ENCODE measurements around the gene SSH3.

SSH3 gene

DNA sequence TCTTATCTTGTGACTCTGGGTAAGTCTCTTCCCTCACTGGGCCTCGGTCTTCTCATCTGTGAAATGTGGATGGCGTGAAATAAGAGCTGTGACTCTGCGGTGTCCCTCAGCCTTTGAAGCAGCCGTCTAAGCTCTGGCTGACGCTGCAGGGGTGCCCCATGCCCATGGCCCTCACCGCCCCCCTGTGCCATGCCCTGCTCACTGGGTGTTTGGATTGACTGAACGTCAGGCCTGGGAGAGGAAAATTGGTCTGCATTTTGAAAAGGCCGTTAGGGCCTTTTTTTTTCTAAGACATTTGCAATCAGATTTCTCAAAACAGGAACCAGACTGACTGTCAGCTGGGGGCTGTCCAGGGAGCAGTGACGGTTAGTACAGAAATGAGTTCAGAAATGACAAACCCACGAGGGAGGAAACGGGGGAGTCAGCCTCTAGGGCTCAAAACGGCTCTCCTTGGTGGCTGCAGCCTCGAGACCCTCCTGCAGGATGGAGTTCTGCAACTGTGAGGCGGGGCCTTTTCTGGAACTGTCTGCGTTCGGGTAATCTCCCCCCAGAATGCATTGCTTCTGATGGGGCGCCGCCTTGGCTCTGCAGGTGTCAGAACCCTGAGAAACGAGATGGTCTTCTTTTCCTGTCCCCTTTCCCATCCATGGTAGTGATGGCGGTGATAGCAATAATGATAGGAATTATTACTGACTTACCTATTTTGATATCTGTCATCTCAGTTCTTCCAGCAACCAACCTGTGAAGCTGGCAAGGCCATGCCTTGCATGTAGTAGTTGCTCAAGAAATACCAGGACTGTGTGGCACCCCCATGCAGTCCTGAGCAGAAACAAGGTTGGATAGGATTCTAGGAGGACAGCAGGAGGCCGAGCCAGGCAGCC lies 35.0 kb upstream of the SSH3 start:
- DNase-seq = no peak

- DNase-seq = no peak
Observed at GRCh38 chr11:67268962-67269268, 34.4 kb upstream of the SSH3 start.

DNA sequence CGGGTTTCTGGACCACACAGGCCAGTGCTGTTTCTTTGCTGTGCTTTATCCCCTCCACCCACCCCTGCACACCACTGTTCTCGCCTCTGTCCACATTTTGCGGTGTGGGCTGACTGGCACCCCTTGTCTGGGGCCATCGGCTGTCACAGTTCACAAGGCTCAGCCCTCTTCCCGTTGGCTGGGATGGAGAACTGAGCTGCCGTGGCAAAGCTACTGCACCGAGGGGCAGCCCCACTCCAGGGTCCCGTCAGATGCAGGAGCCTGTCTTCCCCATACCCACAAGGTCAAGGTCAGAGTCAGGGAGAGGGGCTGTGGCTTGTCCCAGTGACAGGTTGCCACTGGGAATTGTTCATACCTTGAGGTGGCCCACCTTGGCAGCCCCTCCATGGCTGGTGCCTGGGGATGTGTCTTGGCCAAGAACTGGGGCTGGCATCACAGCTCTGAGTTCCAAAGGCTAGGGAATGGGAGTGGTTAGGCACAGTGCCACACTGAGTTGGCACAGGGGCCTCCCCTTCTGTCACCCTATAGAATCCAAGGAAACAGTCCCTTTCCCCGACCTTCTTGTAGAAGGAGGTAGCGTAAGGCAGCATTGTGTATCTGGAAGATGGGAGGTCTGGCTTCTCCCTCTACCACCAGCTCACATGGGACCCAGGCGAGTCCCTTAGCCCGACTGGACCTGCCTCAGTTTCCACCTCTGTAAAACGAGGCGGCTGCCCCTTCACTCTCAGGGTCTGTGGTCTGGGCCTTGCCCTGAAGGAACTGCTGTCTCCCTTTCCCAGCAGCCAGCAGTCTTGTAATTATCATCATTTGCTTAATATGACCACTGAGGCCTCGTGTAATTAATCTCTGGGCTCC lies 33.7 kb upstream of the SSH3 start:
- DNase-seq = no peak

GRCh38 chr11:67270256-67271204 lies 32.8 kb upstream of the SSH3 start:
- DNase-seq = peak; percentile 65

GRCh38 chr11:67271205-67271540 lies 32.2 kb upstream of the SSH3 start:
- DNase-seq = no peak

GRCh38 chr11:67271541-67272284 lies 31.6 kb upstream of the SSH3 start:
- DNase-seq = peak; percentile 43

DNA sequence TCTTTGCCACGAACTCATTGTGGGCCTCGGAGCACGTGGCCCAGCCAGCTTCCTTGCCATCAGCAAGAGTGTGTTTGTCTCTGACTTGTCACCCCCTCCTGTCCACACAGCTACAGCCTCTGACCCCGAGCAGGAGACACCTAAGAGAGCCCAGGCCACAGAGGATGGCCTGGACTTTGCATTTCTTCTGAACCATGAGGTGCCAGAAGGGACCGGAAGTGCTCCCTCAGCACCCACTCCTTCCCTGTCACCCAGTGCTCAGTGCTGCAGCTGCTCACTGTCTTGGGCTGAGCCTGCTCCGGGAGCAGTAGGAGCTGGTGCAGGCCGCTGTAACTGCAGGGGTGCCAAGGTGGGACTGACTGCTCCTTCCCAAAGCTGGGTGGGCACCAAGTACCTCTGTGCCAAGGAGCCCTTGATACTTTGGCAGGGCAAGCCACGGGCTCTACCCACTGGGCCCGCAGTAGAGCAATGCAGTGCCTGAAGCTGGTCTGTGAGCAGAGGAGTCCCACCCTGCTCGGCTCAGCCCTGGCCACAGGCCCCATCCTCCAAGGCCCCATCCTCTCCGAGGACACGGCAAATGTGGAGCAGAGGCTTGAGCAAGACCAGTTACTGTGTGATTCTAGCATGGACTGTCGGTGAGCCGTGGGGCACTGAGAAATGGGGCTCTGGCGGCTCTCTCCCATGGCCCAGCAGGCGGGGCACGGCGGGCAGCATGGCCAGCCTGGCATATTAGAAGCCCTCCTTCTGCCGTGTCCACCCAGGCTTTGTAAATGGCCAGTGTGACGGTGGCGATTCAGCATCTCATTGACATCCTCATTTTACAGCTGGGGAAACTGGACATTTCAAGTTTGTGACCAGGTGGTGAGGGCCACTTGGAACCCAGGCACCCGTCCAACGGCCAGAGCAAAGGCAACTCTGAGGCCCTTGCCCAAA lies 30.7 kb upstream of the SSH3 start:
- DNase-seq = no peak

- DNase-seq = no peak
Observed at GRCh38 chr11:67273260-67273990, 29.9 kb upstream of the SSH3 start.

GRCh38 chr11:67274768-67275605 lies 28.3 kb upstream of the SSH3 start:
- no peak for DNase-seq

DNA sequence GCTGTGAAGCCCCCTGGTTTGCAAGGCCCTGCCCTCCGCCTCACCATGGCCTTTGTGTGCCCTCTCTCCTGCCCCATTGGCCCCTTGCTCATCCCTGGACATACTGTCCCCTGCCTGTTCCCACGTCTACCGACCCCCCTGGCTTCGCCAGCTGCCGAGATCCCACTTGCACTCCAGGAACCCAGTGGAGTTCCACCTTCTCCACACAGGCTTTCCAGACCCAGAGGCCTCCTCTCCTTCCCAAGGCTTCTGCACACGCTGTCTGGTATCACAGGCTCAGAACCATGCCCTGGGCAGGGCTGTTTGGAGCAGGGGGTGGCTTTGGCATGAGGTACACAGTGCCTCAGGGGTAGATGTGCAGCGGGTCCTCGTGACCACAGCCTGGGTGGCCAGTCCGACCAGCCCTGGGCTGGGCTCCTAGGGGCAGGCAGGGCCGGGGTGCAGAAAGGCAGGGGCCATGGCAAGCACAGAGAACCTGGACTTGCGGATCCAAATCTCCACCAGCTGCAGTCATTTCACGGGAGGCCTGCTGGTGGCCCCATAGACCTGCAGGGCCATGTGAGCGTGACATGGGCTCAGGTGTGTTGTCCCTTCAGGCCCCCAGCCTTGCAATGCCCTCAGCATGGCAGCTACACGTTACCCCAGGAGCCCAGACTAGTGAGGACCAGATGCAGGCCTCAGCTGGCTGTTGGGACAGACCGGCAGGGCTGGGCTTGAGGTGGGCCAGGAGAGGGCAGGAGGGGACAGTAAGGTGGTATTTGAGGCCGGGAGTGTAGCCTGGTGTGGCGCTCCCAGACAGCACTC lies 27.5 kb upstream of the SSH3 start:
- no peak for DNase-seq

- DNase-seq = peak; percentile 39
Observed at GRCh38 chr11:67276781-67277230, 26.5 kb upstream of the SSH3 start.

GRCh38 chr11:67277231-67277961 lies 25.9 kb upstream of the SSH3 start:
- DNase-seq = peak; percentile 61

DNA sequence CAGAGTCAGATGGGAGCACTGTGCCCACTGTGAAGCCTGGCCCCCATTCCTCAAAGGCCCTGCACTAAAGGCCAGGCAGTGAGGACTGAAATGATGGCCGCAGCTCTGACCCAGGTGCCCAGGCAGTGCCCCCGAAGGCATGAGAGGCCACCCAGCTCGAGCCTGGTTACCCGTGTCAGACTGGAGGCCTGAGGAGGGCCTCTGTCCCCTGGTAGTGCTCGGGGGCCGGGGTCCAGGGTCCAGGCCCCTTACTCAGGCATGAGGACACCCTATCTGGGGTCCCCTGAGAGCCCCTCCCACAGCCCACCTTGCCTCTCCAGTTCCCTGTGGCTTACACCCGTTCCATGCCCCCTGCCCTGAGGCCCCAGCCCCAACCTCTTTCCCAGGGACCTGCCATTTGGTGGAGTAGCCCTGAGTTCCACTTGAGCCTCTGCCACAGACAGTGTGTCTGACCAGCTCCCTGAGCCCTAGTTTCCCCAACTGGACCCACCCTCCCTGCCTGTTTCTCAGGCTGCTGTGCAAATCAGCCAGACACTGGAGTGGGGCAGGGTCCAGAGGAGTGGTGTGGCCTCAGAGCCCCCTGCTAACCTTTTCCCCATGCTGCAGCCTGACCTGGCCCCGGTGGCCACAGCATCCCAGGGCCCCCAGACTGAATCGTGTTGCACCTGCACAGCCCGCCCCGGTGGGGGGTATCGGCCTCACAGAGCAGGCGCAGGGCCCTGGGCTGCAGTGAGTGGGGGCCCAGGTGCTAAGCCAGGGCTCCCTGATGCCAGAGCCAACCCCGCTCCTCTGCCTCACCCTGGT lies 25.0 kb upstream of the SSH3 start:
- no peak for DNase-seq

DNA sequence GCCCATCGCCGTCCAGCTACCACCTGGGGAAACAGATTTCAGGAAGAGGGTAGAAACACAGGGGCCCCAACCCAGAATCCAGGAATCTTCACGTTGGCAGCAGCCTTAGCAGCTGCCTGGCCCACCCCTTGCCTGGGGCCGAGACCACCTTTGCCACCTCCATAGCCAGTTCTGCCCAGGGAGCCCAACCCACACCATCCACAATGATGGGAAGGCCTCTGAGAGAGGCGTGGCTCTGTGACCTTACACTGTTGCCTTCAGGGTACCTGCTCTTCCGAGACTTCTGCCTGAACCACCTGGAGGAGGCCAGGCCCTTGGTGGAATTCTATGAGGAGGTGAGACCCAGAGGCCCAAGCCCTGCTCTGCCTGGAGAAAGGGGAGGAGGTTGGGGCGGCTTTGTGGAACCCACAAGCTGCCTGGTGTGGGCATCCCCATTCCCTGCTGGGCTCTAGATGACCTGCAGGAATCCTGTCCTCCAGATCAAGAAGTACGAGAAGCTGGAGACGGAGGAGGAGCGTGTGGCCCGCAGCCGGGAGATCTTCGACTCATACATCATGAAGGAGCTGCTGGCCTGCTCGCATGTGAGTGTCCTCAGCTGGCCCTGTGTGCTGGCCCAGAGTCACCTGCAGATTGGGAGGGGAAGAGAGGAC lies 24.3 kb upstream of the SSH3 start:
- DNase-seq = no peak

DNA sequence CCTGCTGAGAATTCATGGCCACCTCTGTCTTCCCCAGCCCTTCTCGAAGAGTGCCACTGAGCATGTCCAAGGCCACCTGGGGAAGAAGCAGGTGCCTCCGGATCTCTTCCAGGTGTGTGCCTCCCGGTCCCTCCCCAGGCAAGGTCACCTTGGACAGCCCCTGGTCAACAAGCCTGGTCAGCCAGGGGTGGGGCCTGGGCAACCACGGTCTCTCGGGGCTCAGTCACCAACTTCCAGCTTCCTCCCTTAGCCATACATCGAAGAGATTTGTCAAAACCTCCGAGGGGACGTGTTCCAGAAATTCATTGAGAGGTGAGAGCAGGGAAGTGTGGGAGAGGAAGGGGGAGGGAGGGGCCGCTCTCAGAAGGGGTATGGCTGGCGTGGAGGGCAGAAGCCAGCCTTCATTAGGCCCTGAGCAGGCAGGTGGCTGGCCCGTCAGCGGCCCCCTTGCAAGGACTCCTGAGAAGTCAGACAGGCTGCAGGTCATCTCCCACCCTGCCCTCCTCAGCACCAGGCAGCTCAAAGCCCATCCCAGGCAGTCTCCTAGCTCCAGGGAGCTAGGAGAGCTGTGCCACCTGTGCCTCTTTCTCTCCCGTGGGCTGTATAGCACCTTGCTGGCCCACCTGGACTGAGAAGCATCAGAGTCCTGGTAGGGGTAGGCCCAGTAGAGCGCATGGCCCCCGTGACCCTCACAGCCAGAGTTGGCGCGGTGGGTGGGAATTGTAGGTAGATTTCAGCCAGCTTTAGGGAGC lies 23.6 kb upstream of the SSH3 start:
- no peak for DNase-seq

Data from retina (tissue), 1 donor.